Measurements from ENCODE around the gene UBTF. TPM values are rescaled to one million over a fixed set of nuclear protein-coding genes. Genes with fewer than 3 reads are reported as not detected.

The UBTF gene
- total and polyA plus RNA-seq, 2 experiments from 2014 or later, result 51.1 to 70.6 TPM

DNA sequence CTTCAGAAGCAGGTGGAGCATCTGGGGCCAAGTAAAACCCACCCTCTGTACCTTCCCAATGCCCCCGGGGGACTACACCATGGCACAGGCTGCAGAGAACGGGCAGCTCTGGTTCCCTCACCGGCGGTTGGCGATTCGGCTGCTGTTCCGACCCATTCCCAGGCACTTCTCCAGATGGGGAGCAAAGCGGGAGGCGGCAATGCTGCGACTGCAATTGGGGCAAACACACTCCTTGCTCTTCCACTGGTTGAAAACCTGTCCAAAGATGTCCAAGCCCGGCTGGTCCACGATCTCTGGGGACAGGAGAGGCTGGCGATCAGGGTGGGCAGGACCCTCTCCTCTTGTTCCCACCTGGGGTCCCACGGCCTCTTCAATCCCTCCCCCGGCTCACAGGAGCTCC, 22.4 kb downstream of the UBTF start:
- Histone ChIP-seq H3K36me3 (peaks cover 27% of the 10 kb centered on the region), H3K4me3 (no peak overlapping the region), H3K27ac (no peak overlapping the region), H3K4me1 (ENCODE audit: low read depth) (peaks cover 6% of the 10 kb centered on the region), H3K27me3 (no peaks in the 10 kb centered on the region), H3K9me3 (ENCODE audit: low read depth) (no peaks in the 10 kb centered on the region)
- no peak for DNase-seq (ENCODE audit: low read depth in 1 of 2, low spot score in 1 of 2)
- TF ChIP-seq, protein P1, sequence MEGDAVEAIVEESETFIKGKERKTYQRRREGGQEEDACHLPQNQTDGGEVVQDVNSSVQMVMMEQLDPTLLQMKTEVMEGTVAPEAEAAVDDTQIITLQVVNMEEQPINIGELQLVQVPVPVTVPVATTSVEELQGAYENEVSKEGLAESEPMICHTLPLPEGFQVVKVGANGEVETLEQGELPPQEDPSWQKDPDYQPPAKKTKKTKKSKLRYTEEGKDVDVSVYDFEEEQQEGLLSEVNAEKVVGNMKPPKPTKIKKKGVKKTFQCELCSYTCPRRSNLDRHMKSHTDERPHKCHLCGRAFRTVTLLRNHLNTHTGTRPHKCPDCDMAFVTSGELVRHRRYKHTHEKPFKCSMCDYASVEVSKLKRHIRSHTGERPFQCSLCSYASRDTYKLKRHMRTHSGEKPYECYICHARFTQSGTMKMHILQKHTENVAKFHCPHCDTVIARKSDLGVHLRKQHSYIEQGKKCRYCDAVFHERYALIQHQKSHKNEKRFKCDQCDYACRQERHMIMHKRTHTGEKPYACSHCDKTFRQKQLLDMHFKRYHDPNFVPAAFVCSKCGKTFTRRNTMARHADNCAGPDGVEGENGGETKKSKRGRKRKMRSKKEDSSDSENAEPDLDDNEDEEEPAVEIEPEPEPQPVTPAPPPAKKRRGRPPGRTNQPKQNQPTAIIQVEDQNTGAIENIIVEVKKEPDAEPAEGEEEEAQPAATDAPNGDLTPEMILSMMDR (IDR thresholded peaks at IDR 0.05; ENCODE audit: low read depth, low read length), result no peak

DNA sequence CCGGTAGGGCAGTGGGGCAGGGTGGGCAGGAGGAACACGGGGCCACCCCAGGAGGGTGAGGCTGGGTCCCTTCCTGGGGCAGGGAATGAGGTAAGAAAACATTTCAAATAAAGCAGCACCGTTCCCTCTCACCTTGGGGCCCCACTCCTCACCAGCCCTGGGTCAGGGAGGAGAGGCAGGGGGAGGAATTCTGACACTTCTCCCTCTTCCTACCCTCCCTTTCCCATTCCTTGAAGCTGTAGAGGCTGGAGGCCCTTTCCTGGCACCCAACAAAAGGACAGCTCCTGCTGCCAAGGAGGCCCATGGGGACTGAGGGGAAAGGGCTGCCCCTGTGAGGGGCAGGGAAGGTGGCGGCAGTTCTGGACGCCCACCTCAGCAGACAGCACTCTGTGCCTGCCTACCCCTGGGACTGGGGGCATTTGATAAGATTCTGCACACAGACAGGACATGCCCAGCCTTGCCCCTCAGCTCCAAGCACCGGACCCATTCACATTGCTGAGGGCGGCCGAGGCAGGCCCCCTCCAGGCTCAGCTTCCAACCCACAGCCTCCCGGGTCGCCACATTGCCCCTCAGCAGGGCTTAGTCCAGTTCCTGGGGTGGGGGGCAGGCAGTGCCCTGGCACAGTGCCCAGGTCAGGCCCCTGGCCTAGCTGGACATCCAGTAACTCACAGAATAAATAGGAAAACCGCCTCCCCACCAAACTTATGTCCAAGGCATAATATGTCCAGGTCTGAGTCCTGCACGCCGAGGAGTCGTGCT, 26.0 kb downstream of the UBTF start:
- TF ChIP-seq, protein P1 (IDR thresholded peaks at IDR 0.05; ENCODE audit: low read depth, low read length), result no peak
- H3K27ac ChIP-seq, result peak overlapping the region; percentile 49
- peaks cover 6% of the 10 kb centered on the region for H3K4me1 ChIP-seq (ENCODE audit: low read depth)

DNA sequence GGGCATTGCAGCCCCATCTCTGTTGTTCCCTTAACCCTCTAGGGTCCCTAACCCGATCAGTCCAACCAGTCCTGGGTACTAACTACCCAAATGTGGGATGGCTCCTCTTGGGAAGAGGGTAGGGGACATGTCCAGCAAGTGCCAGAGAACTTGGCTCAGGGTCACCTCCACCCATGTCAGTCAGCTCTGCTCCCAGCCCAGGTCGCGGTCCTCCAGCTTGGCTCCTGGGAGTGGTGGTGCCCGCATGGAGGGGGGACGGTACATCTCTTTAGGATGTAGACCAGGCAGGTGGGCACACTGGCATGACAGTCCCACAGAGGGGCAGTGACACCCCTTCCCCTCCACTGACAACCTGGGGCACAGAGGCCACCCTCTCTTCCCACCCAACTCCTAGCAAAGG, 26.7 kb downstream of the UBTF start:
- no peaks in the 10 kb centered on the region for H3K27me3 ChIP-seq
- TF ChIP-seq, protein P1 (IDR thresholded peaks at IDR 0.05; ENCODE audit: low read depth, low read length), result no peak
- DNase-seq (ENCODE audit: low read depth in 1 of 2, low spot score in 1 of 2), result no peak
- no peaks in the 10 kb centered on the region for H3K9me3 ChIP-seq (ENCODE audit: low read depth)
- H3K4me3 ChIP-seq, result no peak overlapping the region
- peaks cover 6% of the 10 kb centered on the region for H3K4me1 ChIP-seq (ENCODE audit: low read depth)
- peak overlapping the region; percentile 49 for H3K27ac ChIP-seq
- peaks cover 27% of the 10 kb centered on the region for H3K36me3 ChIP-seq

More for the DNA sequence above, 26.0 kb downstream of the UBTF start:
- DNase-seq (ENCODE audit: low read depth in 1 of 2, low spot score in 1 of 2), result no peak
- no peak overlapping the region for H3K4me3 ChIP-seq
- H3K9me3 ChIP-seq (ENCODE audit: low read depth), result no peaks in the 10 kb centered on the region
- no peaks in the 10 kb centered on the region for H3K27me3 ChIP-seq
- peaks cover 27% of the 10 kb centered on the region for H3K36me3 ChIP-seq

DNA sequence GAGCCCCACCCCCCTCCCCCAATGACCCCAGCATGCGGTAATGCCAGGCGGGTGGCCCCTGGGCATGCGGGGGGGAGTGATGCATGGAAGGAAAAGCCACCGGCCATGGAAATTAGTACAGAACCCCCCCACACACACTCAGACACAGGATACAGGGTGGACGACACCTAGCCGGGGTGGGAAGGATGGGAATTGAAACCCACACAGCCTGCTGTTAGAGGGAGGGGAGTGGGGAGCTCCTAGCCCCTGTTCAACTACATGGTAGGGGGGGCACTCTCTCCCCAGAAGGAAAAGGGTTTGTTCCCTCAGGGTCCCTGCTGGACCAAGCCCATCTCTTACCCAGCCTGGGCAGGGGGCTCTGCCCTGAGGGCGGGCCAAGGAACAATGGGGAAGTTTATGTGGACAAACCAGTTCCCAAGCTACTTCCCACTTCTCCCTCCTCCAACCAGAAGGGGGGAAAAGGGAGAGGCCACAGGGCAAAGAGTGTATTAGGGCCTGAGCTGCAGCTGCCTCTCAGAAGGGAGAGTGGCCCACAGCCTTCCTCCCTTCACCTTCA, 27.5 kb downstream of the UBTF start:
- no peak for DNase-seq (ENCODE audit: low read depth in 1 of 2, low spot score in 1 of 2)
- no peaks in the 10 kb centered on the region for H3K27me3 ChIP-seq
- H3K4me1 ChIP-seq (ENCODE audit: low read depth), result peaks cover 5% of the 10 kb centered on the region
- TF ChIP-seq, protein P1 (IDR thresholded peaks at IDR 0.05; ENCODE audit: low read depth, low read length), result no peak
- H3K9me3 ChIP-seq (ENCODE audit: low read depth), result no peaks in the 10 kb centered on the region
- no peak overlapping the region for H3K4me3 ChIP-seq
- peaks cover 27% of the 10 kb centered on the region for H3K36me3 ChIP-seq
- peak overlapping the region; percentile 49 for H3K27ac ChIP-seq

DNA sequence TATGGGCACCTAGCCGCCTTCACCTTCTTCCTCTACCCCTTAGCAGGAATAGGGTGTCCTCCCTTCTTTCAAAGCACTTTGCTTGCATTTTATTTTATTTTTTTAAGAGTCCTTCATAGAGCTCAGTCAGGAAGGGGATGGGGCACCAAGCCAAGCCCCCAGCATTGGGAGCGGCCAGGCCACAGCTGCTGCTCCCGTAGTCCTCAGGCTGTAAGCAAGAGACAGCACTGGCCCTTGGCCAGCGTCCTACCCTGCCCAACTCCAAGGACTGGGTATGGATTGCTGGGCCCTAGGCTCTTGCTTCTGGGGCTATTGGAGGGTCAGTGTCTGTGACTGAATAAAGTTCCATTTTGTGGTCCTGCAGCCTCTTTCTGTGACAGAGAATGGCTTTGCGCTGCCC, 28.1 kb downstream of the UBTF start:
- Histone ChIP-seq H3K27me3 (no peaks in the 10 kb centered on the region), H3K36me3 (peaks cover 27% of the 10 kb centered on the region), H3K9me3 (ENCODE audit: low read depth) (no peaks in the 10 kb centered on the region), H3K4me1 (ENCODE audit: low read depth) (peaks cover 5% of the 10 kb centered on the region), H3K27ac (peak overlapping the region; percentile 34), H3K4me3 (no peak overlapping the region)
- TF ChIP-seq, protein P1 (IDR thresholded peaks at IDR 0.05; ENCODE audit: low read depth, low read length), result no peak
- no peak for DNase-seq (ENCODE audit: low read depth in 1 of 2, low spot score in 1 of 2)
